Panc1 (cell line): Measurements from ENCODE around the gene SLU7. TPM values are rescaled to one million over a fixed set of nuclear protein-coding genes. Genes with fewer than 3 reads are reported as not detected.

Source experiments
- ATAC-seq: fragments of 200-7000 bp; cut with Tn5 transposase; 2 replicates; pipeline ENCODE4 v1.9.1; 2020; ENCODE audit warnings: mild to moderate bottlenecking, moderate library complexity
- BruUV-seq: library from RNA; stranded (reverse); fragments of 400-500 nt; replicated peaks from 2 replicates; lab custom pipeline; 2021; lab: Mats Ljungman, UMichigan
- CTCF ChIA-PET: fragments of 300-600 bp; sonication (Branson Sonifier 250); formaldehyde crosslinking; loops from one replicate; lab custom pipeline; 2022; ENCODE audit warnings: antibody characterized with exemption; lab: Charles Lee
- POLR2A ChIA-PET: fragments of 300-600 bp; sonication (Branson Sonifier 250); formaldehyde crosslinking; loops from one replicate; lab custom pipeline; 2022; ENCODE audit warnings: antibody characterized with exemption; lab: Charles Lee
- DNase-seq: peaks from one replicate; pipeline ENCODE4 v3.0.0-alpha.2; 2010; ENCODE audit warnings: low read depth, low spot score
- H3K27ac ChIP-seq: 2 replicates; pipeline ENCODE4 v1.5.1; 2011; ENCODE audit warnings: mild to moderate bottlenecking, low read length, inconsistent platforms
- H3K27me3 ChIP-seq: fragments of 200-500 bp; sonication (Bioruptor generic); 2 replicates; pipeline ENCODE4 v1.6.0; 2014; ENCODE audit warnings: low read length, inconsistent platforms; ENCODE audit not compliant: control insufficient read depth, insufficient read depth
- H3K36me3 ChIP-seq: fragments of 200-500 bp; sonication (Bioruptor generic); 2 replicates; pipeline ENCODE4 v1.5.1; 2014; ENCODE audit warnings: inconsistent platforms, mild to moderate bottlenecking, low read length, moderate library complexity; ENCODE audit not compliant: control insufficient read depth, insufficient read depth
- H3K4me1 ChIP-seq: 2 replicates; pipeline ENCODE4 v1.5.1; 2011; ENCODE audit warnings: inconsistent platforms, mild to moderate bottlenecking, low read length, moderate library complexity; ENCODE audit not compliant: control insufficient read depth, insufficient read depth
- H3K4me3 ChIP-seq, 2 experiments: 2 replicates each; pipeline ENCODE4 v1.5.1; 2011 to 2012; ENCODE audit warnings: low read depth in 2 of 2, low read length in 2 of 2, mild to moderate bottlenecking in 2 of 2, inconsistent platforms in 1 of 2, moderate library complexity in 1 of 2
- H3K9me3 ChIP-seq: fragments of 200-500 bp; sonication (Bioruptor generic); 2 replicates; pipeline ENCODE4 v1.5.1; 2014; ENCODE audit warnings: low read depth, mild to moderate bottlenecking, inconsistent platforms, low read length, moderate library complexity; ENCODE audit not compliant: control insufficient read depth, insufficient read depth
- POLR2AphosphoS5 ChIP-seq: IDR thresholded peaks from 2 replicates; pipeline ENCODE4 v1.6.1; 2012; ENCODE audit warnings: mild to moderate bottlenecking, low read depth, low read length, moderate library complexity
- SIN3A ChIP-seq: IDR thresholded peaks from 2 replicates; pipeline ENCODE4 v1.6.1; 2012; ENCODE audit warnings: low read depth, mild to moderate bottlenecking, low read length, moderate library complexity, borderline replicate concordance; ENCODE audit not compliant: insufficient read depth
- TCF7L2 ChIP-seq: IDR thresholded peaks from 2 replicates; pipeline ENCODE4 v1.6.1; 2011; ENCODE audit warnings: mild to moderate bottlenecking, low read depth, low read length, inconsistent platforms
- in situ Hi-C: cut with HindIII; loops from 2 replicates; pipeline ENCODE4 v1.10.0; 2016; ENCODE audit warnings: low sequenced_read_pairs, low pct_unique_long_range_greater_than_20kb
- intact Hi-C: fragments of 100-400 bp; cut with micrococcal nuclease; formaldehyde crosslinking; loops from one replicate; pipeline ENCODE4 v1.10.0; 2022; ENCODE audit not compliant: unreplicated experiment
- total RNA-seq: library from RNA; stranded (reverse); gene quantifications from one replicate; pipeline ENCODE4 v1.2.1, GENCODE V29; 2021; ENCODE audit not compliant: unreplicated experiment
- TF ChIP-seq, protein P1 (sequence below), 2 experiments: IDR thresholded peaks; 2 replicates each; pipeline ENCODE4 v1.6.1; 2011 to 2012; ENCODE audit warnings: low read depth in 2 of 2, control low read depth in 1 of 2, low read length in 1 of 2, mild to moderate bottlenecking in 1 of 2, moderate library complexity in 1 of 2; ENCODE audit not compliant: insufficient read depth in 1 of 2
- TF ChIP-seq, protein P2 (sequence below): fragments of 450-650 bp; IDR thresholded peaks from 2 replicates; pipeline ENCODE4 v1.5.1; 2017; ENCODE audit warnings: mild to moderate bottlenecking

SLU7 gene
- total RNA-seq, 1 experiment from 2014 or later, result 45.7 TPM

DNA sequence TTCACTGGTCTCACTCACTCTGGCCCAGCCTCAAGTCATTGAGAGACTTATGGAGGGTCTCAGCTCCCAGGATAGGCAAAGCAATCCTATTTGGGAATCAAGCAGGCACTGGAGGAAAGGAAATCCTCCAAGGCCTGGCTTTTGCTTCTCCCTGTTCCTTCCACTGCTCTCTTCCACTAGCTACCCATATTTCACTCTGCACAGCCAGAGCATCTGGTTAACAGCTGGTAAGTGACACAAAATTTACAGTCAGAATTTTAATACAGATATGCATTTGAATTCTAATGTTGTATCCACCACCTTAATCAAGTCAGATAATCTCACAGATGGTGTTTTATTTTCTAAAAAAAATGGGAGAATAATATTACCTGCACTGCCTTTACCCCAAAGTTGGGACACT, 47.6 kb downstream of the SLU7 start:
- Histone ChIP-seq H3K36me3 (no peaks in the 10 kb centered on the region), H3K4me3 (no peak overlapping the region), H3K27ac (no peak overlapping the region), H3K4me1 (no peaks in the 10 kb centered on the region; the same call in 1 of the 2 replicates), H3K9me3 (no peaks in the 10 kb centered on the region), H3K27me3 (peaks cover 33% of the 10 kb centered on the region)
- BruUV-seq, result no TSS peak
- POLR2A ChIA-PET, result no interaction called here
- in situ Hi-C loops, result no loop called here
- intact Hi-C loops, result no loop called here
- CTCF ChIA-PET, result interaction anchor here (0.6 kb wide), 1 partner anchor 8 kb away, joined by 5 read pairs; no protein-coding TSS in a partner anchor
- TF ChIP-seq, protein P1, sequence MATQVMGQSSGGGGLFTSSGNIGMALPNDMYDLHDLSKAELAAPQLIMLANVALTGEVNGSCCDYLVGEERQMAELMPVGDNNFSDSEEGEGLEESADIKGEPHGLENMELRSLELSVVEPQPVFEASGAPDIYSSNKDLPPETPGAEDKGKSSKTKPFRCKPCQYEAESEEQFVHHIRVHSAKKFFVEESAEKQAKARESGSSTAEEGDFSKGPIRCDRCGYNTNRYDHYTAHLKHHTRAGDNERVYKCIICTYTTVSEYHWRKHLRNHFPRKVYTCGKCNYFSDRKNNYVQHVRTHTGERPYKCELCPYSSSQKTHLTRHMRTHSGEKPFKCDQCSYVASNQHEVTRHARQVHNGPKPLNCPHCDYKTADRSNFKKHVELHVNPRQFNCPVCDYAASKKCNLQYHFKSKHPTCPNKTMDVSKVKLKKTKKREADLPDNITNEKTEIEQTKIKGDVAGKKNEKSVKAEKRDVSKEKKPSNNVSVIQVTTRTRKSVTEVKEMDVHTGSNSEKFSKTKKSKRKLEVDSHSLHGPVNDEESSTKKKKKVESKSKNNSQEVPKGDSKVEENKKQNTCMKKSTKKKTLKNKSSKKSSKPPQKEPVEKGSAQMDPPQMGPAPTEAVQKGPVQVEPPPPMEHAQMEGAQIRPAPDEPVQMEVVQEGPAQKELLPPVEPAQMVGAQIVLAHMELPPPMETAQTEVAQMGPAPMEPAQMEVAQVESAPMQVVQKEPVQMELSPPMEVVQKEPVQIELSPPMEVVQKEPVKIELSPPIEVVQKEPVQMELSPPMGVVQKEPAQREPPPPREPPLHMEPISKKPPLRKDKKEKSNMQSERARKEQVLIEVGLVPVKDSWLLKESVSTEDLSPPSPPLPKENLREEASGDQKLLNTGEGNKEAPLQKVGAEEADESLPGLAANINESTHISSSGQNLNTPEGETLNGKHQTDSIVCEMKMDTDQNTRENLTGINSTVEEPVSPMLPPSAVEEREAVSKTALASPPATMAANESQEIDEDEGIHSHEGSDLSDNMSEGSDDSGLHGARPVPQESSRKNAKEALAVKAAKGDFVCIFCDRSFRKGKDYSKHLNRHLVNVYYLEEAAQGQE (IDR thresholded peaks at IDR 0.05; ENCODE audit: insufficient read depth in 1 of 2, low read depth in 2 of 2, low read length in 1 of 2), result no peak
- no peak for TF ChIP-seq POLR2AphosphoS5
- no peak for TF ChIP-seq SIN3A
- TF ChIP-seq TCF7L2, result no peak
- TF ChIP-seq, protein P2, sequence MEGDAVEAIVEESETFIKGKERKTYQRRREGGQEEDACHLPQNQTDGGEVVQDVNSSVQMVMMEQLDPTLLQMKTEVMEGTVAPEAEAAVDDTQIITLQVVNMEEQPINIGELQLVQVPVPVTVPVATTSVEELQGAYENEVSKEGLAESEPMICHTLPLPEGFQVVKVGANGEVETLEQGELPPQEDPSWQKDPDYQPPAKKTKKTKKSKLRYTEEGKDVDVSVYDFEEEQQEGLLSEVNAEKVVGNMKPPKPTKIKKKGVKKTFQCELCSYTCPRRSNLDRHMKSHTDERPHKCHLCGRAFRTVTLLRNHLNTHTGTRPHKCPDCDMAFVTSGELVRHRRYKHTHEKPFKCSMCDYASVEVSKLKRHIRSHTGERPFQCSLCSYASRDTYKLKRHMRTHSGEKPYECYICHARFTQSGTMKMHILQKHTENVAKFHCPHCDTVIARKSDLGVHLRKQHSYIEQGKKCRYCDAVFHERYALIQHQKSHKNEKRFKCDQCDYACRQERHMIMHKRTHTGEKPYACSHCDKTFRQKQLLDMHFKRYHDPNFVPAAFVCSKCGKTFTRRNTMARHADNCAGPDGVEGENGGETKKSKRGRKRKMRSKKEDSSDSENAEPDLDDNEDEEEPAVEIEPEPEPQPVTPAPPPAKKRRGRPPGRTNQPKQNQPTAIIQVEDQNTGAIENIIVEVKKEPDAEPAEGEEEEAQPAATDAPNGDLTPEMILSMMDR, result no peak
- ATAC-seq (no peak), DNase-seq (no peak)

DNA sequence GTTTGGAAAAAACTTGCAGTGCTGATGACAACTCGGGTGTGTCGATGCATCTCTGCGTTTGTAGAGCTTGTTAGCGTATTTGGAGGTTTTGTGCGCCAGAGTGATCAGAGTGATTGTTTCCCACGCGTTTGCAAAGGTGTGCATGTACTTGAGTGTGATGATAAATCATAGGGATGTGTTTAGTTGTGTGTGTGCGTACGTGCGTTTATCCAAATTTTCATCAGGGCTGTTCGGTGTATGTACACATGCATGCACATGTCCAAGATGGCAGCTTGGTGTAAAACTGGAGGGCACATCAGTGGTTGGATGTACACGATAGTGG, 48.2 kb downstream of the SLU7 start:
- intact Hi-C loops (no loop called here), in situ Hi-C loops (no loop called here)
- POLR2A ChIA-PET, result no interaction called here
- ATAC-seq (0 out of 2 replicates have a peak, but pooled peaks have one; percentile 20), DNase-seq (no peak)
- no TSS peak for BruUV-seq
- Histone ChIP-seq H3K27ac (no peak overlapping the region), H3K4me1 (no peaks in the 10 kb centered on the region; the same call in 1 of the 2 replicates), H3K9me3 (no peaks in the 10 kb centered on the region), H3K27me3 (peaks cover 28% of the 10 kb centered on the region), H3K4me3 (peak overlapping the region; percentile 47 to 51), H3K36me3 (no peaks in the 10 kb centered on the region)
- CTCF ChIA-PET, result interaction anchor here (0.6 kb wide), 1 partner anchor 8 kb away, joined by 5 read pairs; no protein-coding TSS in a partner anchor
- TF ChIP-seq SIN3A, result no peak
- no peak for TF ChIP-seq POLR2AphosphoS5
- TF ChIP-seq, protein P1 (IDR thresholded peaks at IDR 0.05; ENCODE audit: insufficient read depth in 1 of 2, low read depth in 2 of 2, low read length in 1 of 2), result no peak
- TF ChIP-seq, protein P2, result no peak
- no peak for TF ChIP-seq TCF7L2
